ENCODE data around the gene CEP78.
"Not testable (repeated sequence)": the region's sequence is repeated elsewhere in the genome, so short reads cannot be mapped to it uniquely, and the experiment has no call there.

Gene CEP78

GRCh38 chr9:78214492-78214891 is 21.4 kb upstream of the CEP78 start:
- H3K9me3 Mint-ChIP-seq = no peaks in the 10 kb centered on the region
- H3K27ac Mint-ChIP-seq = no peak overlapping the region
- H3K4me3 Mint-ChIP-seq = no peak overlapping the region
- no peaks in the 10 kb centered on the region for H3K27me3 Mint-ChIP-seq (ENCODE audit: low read depth)
- H3K4me1 Mint-ChIP-seq (ENCODE audit: low read depth) = peaks cover 25% of the 10 kb centered on the region
- no peaks in the 10 kb centered on the region for H3K36me3 Mint-ChIP-seq (ENCODE audit: low read depth)

GRCh38 chr9:78215706-78216105 is 20.2 kb upstream of the CEP78 start:
- H3K27ac Mint-ChIP-seq = no peak overlapping the region
- H3K27me3 Mint-ChIP-seq (ENCODE audit: low read depth) = no peaks in the 10 kb centered on the region
- no peak overlapping the region for H3K4me3 Mint-ChIP-seq
- peaks cover 19% of the 10 kb centered on the region for H3K4me1 Mint-ChIP-seq (ENCODE audit: low read depth)
- no peaks in the 10 kb centered on the region for H3K36me3 Mint-ChIP-seq (ENCODE audit: low read depth)
- H3K9me3 Mint-ChIP-seq = no peaks in the 10 kb centered on the region

DNA sequence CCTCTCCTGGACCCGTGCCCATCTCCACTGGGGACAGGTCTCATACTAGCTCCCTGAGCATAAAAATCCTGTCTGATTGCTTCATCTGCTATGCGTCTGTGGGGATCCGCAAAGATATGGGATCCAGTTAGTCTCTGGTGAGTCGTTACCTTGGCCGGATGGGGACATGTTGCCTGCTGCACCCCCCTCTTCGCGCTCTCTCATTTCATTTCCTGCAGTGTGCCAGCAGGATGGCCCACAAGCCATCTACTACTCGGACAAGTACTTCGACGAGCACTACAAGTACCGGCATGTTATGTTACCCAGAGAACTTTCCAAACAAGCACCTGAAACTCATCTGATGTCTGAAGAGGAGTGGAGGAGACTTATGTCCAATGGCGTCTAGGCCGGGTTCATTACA is 17.0 kb upstream of the CEP78 start:
- H3K9me3 Mint-ChIP-seq = no peaks in the 10 kb centered on the region
- no peaks in the 10 kb centered on the region for H3K4me1 Mint-ChIP-seq (ENCODE audit: low read depth)
- no peak overlapping the region for H3K4me3 Mint-ChIP-seq
- H3K27me3 Mint-ChIP-seq (ENCODE audit: low read depth) = peaks cover 12% of the 10 kb centered on the region
- H3K27ac Mint-ChIP-seq = no peak overlapping the region
- no peaks in the 10 kb centered on the region for H3K36me3 Mint-ChIP-seq (ENCODE audit: low read depth)

GRCh38 chr9:78221425-78221824 is 14.4 kb upstream of the CEP78 start:
- Mint-ChIP-seq H3K36me3 (ENCODE audit: low read depth) (no peaks in the 10 kb centered on the region), H3K9me3 (no peaks in the 10 kb centered on the region), H3K27ac (no peak overlapping the region), H3K4me1 (ENCODE audit: low read depth) (no peaks in the 10 kb centered on the region), H3K4me3 (no peak overlapping the region), H3K27me3 (ENCODE audit: low read depth) (peaks cover 27% of the 10 kb centered on the region)

DNA sequence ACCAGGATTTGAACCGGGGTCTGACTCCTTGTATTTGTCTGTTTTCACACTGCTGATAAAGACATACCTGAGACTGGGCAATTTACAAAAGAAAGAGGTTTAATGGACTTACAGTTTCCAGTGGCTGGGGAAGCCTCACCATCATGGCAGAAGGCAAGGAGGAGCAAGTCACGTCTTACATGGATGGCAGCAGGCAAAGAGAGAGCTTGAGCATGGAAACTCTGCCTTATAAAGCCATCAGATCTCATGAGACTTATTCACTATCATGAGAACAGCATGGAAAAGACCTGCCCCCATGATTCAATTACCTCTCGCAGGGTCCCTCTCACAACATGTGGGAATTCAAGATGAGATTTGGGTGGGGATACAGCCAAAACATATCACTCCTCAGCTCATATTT is 14.0 kb upstream of the CEP78 start:
- H3K27ac Mint-ChIP-seq; H3K4me1 Mint-ChIP-seq (ENCODE audit: low read depth); H3K4me3 Mint-ChIP-seq; H3K36me3 Mint-ChIP-seq (ENCODE audit: low read depth); H3K9me3 Mint-ChIP-seq: not testable (repeated sequence)
- peaks cover 28% of the 10 kb centered on the region for H3K27me3 Mint-ChIP-seq (ENCODE audit: low read depth)

- peaks cover under 1% of the 10 kb centered on the region for H3K36me3 Mint-ChIP-seq (ENCODE audit: low read depth)
- no peaks in the 10 kb centered on the region for H3K9me3 Mint-ChIP-seq
- H3K4me3 Mint-ChIP-seq = no peak overlapping the region
- H3K27ac Mint-ChIP-seq = no peak overlapping the region
- H3K4me1 Mint-ChIP-seq (ENCODE audit: low read depth) = peaks cover 4% of the 10 kb centered on the region
- peaks cover 27% of the 10 kb centered on the region for H3K27me3 Mint-ChIP-seq (ENCODE audit: low read depth)
Observed at GRCh38 chr9:78230761-78231160, 5.1 kb upstream of the CEP78 start.

GRCh38 chr9:78232471-78232870 is 3.4 kb upstream of the CEP78 start:
- H3K9me3 Mint-ChIP-seq; H3K36me3 Mint-ChIP-seq (ENCODE audit: low read depth); H3K4me3 Mint-ChIP-seq; H3K27ac Mint-ChIP-seq; H3K4me1 Mint-ChIP-seq (ENCODE audit: low read depth): not testable (repeated sequence)
- peaks cover 13% of the 10 kb centered on the region for H3K27me3 Mint-ChIP-seq (ENCODE audit: low read depth)

DNA sequence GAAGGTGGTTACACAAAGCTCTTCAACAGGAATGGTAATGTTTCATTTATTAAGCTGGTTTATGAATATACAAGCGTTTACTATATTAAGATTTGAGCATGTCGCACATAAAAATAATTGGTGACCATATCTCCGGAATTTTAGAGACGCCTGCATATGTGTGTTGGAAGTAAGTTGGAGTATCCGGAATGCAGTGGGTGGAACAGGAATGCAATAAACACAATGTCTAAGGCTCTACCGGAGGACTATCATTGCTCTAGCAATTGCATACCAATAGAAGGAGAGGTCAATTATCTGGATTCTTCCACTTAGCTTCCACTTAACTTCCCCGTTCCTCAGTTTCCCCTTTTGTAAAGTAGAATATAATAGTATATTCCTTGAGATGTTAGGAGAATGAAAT is 1.1 kb upstream of the CEP78 start:
- H3K36me3 Mint-ChIP-seq (ENCODE audit: low read depth) = peaks cover 8% of the 10 kb centered on the region
- no peak overlapping the region for H3K27ac Mint-ChIP-seq
- no peaks in the 10 kb centered on the region for H3K9me3 Mint-ChIP-seq
- no peak overlapping the region for H3K4me3 Mint-ChIP-seq
- H3K27me3 Mint-ChIP-seq (ENCODE audit: low read depth) = peaks cover 5% of the 10 kb centered on the region
- H3K4me1 Mint-ChIP-seq (ENCODE audit: low read depth) = peaks cover 25% of the 10 kb centered on the region

- Mint-ChIP-seq H3K4me3 (no peak overlapping the region), H3K4me1 (ENCODE audit: low read depth) (peaks cover 28% of the 10 kb centered on the region), H3K36me3 (ENCODE audit: low read depth) (peaks cover 13% of the 10 kb centered on the region), H3K9me3 (no peaks in the 10 kb centered on the region), H3K27me3 (ENCODE audit: low read depth) (peaks cover 5% of the 10 kb centered on the region), H3K27ac (peak overlapping the region; percentile 93)
Observed at GRCh38 chr9:78235256-78235761, 566 bp upstream of the CEP78 start.

DNA sequence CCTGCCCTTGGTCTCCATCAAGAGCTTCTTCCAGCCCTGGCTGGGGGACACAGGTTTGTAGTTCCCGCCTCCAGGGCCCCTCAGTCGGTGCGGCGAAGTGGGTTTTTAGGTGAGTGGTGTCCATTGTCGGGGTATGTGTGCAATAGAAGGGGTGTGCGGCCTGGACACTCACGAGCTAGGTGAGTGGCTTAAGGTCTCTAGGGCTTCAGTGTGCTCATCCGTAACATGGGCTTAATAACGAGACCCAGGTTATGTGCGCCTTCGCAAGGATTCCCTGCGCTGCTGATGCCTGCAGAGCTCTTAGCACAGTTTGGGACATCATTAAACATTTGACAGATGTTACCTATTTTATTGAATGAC is 656 bp downstream of the CEP78 start:
- Mint-ChIP-seq H3K27ac (peak overlapping the region; percentile 58), H3K27me3 (ENCODE audit: low read depth) (peaks cover 5% of the 10 kb centered on the region), H3K9me3 (no peaks in the 10 kb centered on the region), H3K36me3 (ENCODE audit: low read depth) (peaks cover 19% of the 10 kb centered on the region), H3K4me1 (ENCODE audit: low read depth) (peaks cover 30% of the 10 kb centered on the region), H3K4me3 (peak overlapping the region; percentile 88)

DNA sequence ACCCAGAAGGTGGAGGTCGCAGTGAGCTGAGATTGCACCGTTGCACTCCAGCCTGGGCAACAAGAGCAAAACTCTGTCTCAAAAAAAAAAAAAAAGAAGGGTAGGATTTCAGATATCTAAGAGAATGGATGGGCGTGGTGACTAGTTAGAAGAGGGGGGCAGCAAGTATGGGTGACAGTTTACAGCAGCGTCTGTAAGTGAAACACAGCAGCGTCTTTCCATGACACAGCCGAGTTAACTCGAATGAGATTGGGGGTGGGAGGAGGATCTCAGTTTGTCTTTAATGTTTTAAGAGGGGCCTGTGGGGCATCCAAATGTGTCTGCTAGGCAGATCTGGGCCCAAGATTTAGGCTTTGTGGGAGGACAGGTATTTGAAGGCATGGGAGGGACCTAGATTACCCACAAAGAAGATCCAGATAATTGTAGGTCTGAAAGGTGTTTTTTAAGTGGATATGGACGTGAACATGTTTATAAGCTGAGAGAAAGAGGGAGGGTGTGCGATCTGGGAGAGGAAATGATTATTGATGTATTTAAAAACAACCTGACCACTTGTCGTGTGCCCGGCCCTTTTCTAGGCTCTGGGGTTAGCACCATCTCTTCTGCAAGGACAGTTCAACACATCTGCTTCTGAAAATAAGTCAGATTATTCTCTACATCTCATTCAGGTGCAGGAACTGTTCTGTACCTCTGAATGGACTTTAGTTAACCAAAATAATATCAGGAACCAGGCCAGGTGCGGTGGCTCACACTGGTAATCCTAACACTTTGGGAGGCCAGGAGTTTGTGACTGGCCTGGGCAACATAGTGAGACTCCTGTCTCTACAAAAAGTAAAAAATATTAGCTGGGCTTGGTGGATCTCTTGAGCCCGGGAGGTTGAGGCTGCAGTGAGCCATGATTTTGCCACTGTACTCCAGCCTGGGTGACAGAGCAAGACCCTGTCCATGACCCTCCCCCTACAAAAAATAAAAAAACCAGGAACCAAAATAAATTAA is 2.5 kb downstream of the CEP78 start:
- H3K27me3 Mint-ChIP-seq (ENCODE audit: low read depth) = peaks cover 5% of the 10 kb centered on the region
- H3K27ac Mint-ChIP-seq = no peak overlapping the region
- H3K4me1 Mint-ChIP-seq (ENCODE audit: low read depth) = peaks cover 35% of the 10 kb centered on the region
- peak overlapping the region; percentile 3 for H3K4me3 Mint-ChIP-seq
- peaks cover 25% of the 10 kb centered on the region for H3K36me3 Mint-ChIP-seq (ENCODE audit: low read depth)
- no peaks in the 10 kb centered on the region for H3K9me3 Mint-ChIP-seq

DNA sequence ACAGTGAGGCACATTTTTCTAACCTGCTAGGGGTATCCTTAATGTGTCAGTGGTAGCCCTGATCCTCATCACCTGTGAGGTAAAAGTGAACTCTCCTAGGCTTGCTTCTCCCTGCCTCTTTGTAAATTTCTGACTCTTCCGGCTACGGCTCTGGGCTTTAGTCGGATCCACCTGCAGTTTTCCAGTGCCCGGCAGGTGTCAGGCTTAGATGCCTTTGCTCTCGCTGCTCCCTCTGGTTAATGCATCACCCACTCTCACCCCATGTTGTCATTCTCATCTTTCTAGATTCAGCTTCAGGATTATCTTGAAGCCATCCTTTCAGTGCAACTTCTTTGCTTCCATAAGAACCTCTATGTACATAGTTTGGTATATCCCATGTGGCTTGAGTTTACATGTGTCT is 3.6 kb downstream of the CEP78 start:
- peaks cover 4% of the 10 kb centered on the region for H3K27me3 Mint-ChIP-seq (ENCODE audit: low read depth)
- H3K4me3 Mint-ChIP-seq = no peak overlapping the region
- no peak overlapping the region for H3K27ac Mint-ChIP-seq
- peaks cover 35% of the 10 kb centered on the region for H3K4me1 Mint-ChIP-seq (ENCODE audit: low read depth)
- H3K36me3 Mint-ChIP-seq (ENCODE audit: low read depth) = peaks cover 30% of the 10 kb centered on the region
- no peaks in the 10 kb centered on the region for H3K9me3 Mint-ChIP-seq

GRCh38 chr9:78242041-78242440 is 6.2 kb downstream of the CEP78 start:
- H3K9me3 Mint-ChIP-seq = no peaks in the 10 kb centered on the region
- peaks cover 31% of the 10 kb centered on the region for H3K4me1 Mint-ChIP-seq (ENCODE audit: low read depth)
- no peak overlapping the region for H3K27ac Mint-ChIP-seq
- no peaks in the 10 kb centered on the region for H3K27me3 Mint-ChIP-seq (ENCODE audit: low read depth)
- H3K4me3 Mint-ChIP-seq = no peak overlapping the region
- H3K36me3 Mint-ChIP-seq (ENCODE audit: low read depth) = peaks cover 43% of the 10 kb centered on the region

- Mint-ChIP-seq H3K27me3 (ENCODE audit: low read depth) (no peaks in the 10 kb centered on the region), H3K4me3 (no peak overlapping the region), H3K9me3 (no peaks in the 10 kb centered on the region), H3K4me1 (ENCODE audit: low read depth) (peaks cover 24% of the 10 kb centered on the region), H3K36me3 (ENCODE audit: low read depth) (peaks cover 45% of the 10 kb centered on the region), H3K27ac (no peak overlapping the region)
Observed at GRCh38 chr9:78243130-78243529, 7.3 kb downstream of the CEP78 start.

- Mint-ChIP-seq H3K36me3 (ENCODE audit: low read depth) (peaks cover 45% of the 10 kb centered on the region), H3K9me3 (no peaks in the 10 kb centered on the region), H3K27ac (no peak overlapping the region), H3K4me1 (ENCODE audit: low read depth) (peaks cover 7% of the 10 kb centered on the region), H3K4me3 (no peak overlapping the region), H3K27me3 (ENCODE audit: low read depth) (no peaks in the 10 kb centered on the region)
Observed at GRCh38 chr9:78245401-78245800, 9.5 kb downstream of the CEP78 start.
